LNCAP (cell line): Measurements from ENCODE around the gene ATP1B3.

ENCODE experiments used
- CTCF ChIP-seq: fragments of 450-650 bp; IDR thresholded peaks from 2 replicates; pipeline ENCODE4 v1.5.1; 2017; ENCODE audit warnings: mild to moderate bottlenecking

The ATP1B3 gene

GRCh38 chr3:141862279-141862816 is 14.1 kb upstream of the ATP1B3 start:
- TF ChIP-seq CTCF = no peak

GRCh38 chr3:141863491-141863890 is 13.0 kb upstream of the ATP1B3 start:
- no peak for TF ChIP-seq CTCF

GRCh38 chr3:141864281-141864970 is 12.0 kb upstream of the ATP1B3 start:
- no peak for TF ChIP-seq CTCF

GRCh38 chr3:141865101-141865500 is 11.3 kb upstream of the ATP1B3 start:
- no peak for TF ChIP-seq CTCF

- TF ChIP-seq CTCF = no peak
Observed at GRCh38 chr3:141870091-141870687, 6.3 kb upstream of the ATP1B3 start.

GRCh38 chr3:141875374-141875892 is 1.0 kb upstream of the ATP1B3 start:
- TF ChIP-seq CTCF = peak; percentile 88

- TF ChIP-seq CTCF = no peak
Observed at GRCh38 chr3:141875893-141876380, 506 bp upstream of the ATP1B3 start.
